ENCODE data around the gene PLEKHA6.

PLEKHA6 gene

GRCh38 chr1:204362984-204363334, 3.2 kb upstream of the PLEKHA6 start:
- no peak for TF ChIP-seq CTCF (IDR thresholded peaks at IDR 0.05; ENCODE audit: control insufficient read depth, extremely low read depth, insufficient read depth)
- no peak for DNase-seq (ENCODE audit: low read depth)
- peak overlapping the region; percentile 47 for H3K4me3 ChIP-seq (ENCODE audit: low read depth, low read length)

GRCh38 chr1:204361781-204362180, 2.1 kb upstream of the PLEKHA6 start:
- no peak for DNase-seq (ENCODE audit: low read depth)
- H3K4me3 ChIP-seq (ENCODE audit: low read depth, low read length): no peak overlapping the region
- TF ChIP-seq CTCF (IDR thresholded peaks at IDR 0.05; ENCODE audit: control insufficient read depth, extremely low read depth, insufficient read depth): no peak

- H3K4me3 ChIP-seq (ENCODE audit: low read depth, low read length): no peak overlapping the region
- TF ChIP-seq CTCF (IDR thresholded peaks at IDR 0.05; ENCODE audit: control insufficient read depth, extremely low read depth, insufficient read depth): no peak
- no peak for DNase-seq (ENCODE audit: low read depth)
Observed at GRCh38 chr1:204361341-204361771, 1.6 kb upstream of the PLEKHA6 start.

GRCh38 chr1:204360314-204360713, 585 bp upstream of the PLEKHA6 start:
- no peak overlapping the region for H3K4me3 ChIP-seq (ENCODE audit: low read depth, low read length)
- no peak for DNase-seq (ENCODE audit: low read depth)
- TF ChIP-seq CTCF (IDR thresholded peaks at IDR 0.05; ENCODE audit: control insufficient read depth, extremely low read depth, insufficient read depth): no peak

GRCh38 chr1:204359131-204359473, 627 bp downstream of the PLEKHA6 start:
- H3K4me3 ChIP-seq (ENCODE audit: low read depth, low read length): no peak overlapping the region
- DNase-seq (ENCODE audit: low read depth): no peak
- TF ChIP-seq CTCF (IDR thresholded peaks at IDR 0.05; ENCODE audit: control insufficient read depth, extremely low read depth, insufficient read depth): no peak

GRCh38 chr1:204358605-204359004, 1.1 kb downstream of the PLEKHA6 start:
- no peak for DNase-seq (ENCODE audit: low read depth)
- no peak for TF ChIP-seq CTCF (IDR thresholded peaks at IDR 0.05; ENCODE audit: control insufficient read depth, extremely low read depth, insufficient read depth)
- H3K4me3 ChIP-seq (ENCODE audit: low read depth, low read length): no peak overlapping the region

GRCh38 chr1:204357551-204358490, 1.9 kb downstream of the PLEKHA6 start:
- no peak overlapping the region for H3K4me3 ChIP-seq (ENCODE audit: low read depth, low read length)
- DNase-seq (ENCODE audit: low read depth): no peak
- no peak for TF ChIP-seq CTCF (IDR thresholded peaks at IDR 0.05; ENCODE audit: control insufficient read depth, extremely low read depth, insufficient read depth)

Data from LNCaP clone FGC (cell line).